HG03565 (cell line): ENCODE measurements around the gene FAM3C.

Experiments used
- ATAC-seq: cut with Tn5 transposase; IDR thresholded peaks from one replicate; pipeline ENCODE4 v1.9.1; 2021; ENCODE audit warnings: mild to moderate bottlenecking, moderate library complexity; ENCODE audit not compliant: unreplicated experiment

The FAM3C gene

GRCh38 chr7:121410829-121411596 is 14.9 kb upstream of the FAM3C start:
- ATAC-seq: peak; percentile 55

GRCh38 chr7:121406944-121407343 is 10.8 kb upstream of the FAM3C start:
- ATAC-seq: no peak

GRCh38 chr7:121406461-121406860 is 10.4 kb upstream of the FAM3C start:
- ATAC-seq: no peak

GRCh38 chr7:121404348-121404747 is 8.2 kb upstream of the FAM3C start:
- no peak for ATAC-seq

- no peak for ATAC-seq
Measured at GRCh38 chr7:121402701-121403100, 6.6 kb upstream of the FAM3C start.

- no peak for ATAC-seq
Measured at GRCh38 chr7:121401896-121402295, 5.8 kb upstream of the FAM3C start.

- no peak for ATAC-seq
Measured at GRCh38 chr7:121398246-121398645, 2.1 kb upstream of the FAM3C start.

GRCh38 chr7:121397822-121398221 is 1.7 kb upstream of the FAM3C start:
- no peak for ATAC-seq

GRCh38 chr7:121397361-121397760 is 1.3 kb upstream of the FAM3C start:
- no peak for ATAC-seq

GRCh38 chr7:121395494-121395960 is 581 bp downstream of the FAM3C start:
- ATAC-seq: peak; percentile 27

GRCh38 chr7:121394709-121395140 is 1.4 kb downstream of the FAM3C start:
- ATAC-seq: no peak

- ATAC-seq: no peak
Measured at GRCh38 chr7:121393005-121393366, 3.1 kb downstream of the FAM3C start.

GRCh38 chr7:121392277-121393004 is 3.7 kb downstream of the FAM3C start:
- ATAC-seq: no peak

- no peak for ATAC-seq
Measured at GRCh38 chr7:121391686-121392085, 4.4 kb downstream of the FAM3C start.

- ATAC-seq: no peak
Measured at GRCh38 chr7:121390617-121391016, 5.5 kb downstream of the FAM3C start.

- ATAC-seq: no peak
Measured at GRCh38 chr7:121390109-121390508, 6.0 kb downstream of the FAM3C start.

GRCh38 chr7:121388950-121389349 is 7.2 kb downstream of the FAM3C start:
- ATAC-seq: no peak

GRCh38 chr7:121385800-121386179 is 10.3 kb downstream of the FAM3C start:
- ATAC-seq: peak; percentile 91

- ATAC-seq: no peak
Measured at GRCh38 chr7:121385056-121385799, 10.9 kb downstream of the FAM3C start.

GRCh38 chr7:121384265-121384664 is 11.8 kb downstream of the FAM3C start:
- no peak for ATAC-seq

GRCh38 chr7:121383235-121383910 is 12.7 kb downstream of the FAM3C start:
- ATAC-seq: no peak
